SK-N-MC (cell line): ENCODE results near the gene WDR37.

Experiments used
- EZH2 ChIP-seq: fragments of 200-600 bp; sonication (generic); IDR thresholded peaks from one replicate; pipeline ENCODE4 v1.6.1; 2017; ENCODE audit warnings: antibody characterized with exemption
- POLR2AphosphoS5 ChIP-seq: IDR thresholded peaks from 2 replicates; pipeline ENCODE4 v1.6.1; 2012; ENCODE audit warnings: mild to moderate bottlenecking, low read depth, low read length, borderline replicate concordance

DNA sequence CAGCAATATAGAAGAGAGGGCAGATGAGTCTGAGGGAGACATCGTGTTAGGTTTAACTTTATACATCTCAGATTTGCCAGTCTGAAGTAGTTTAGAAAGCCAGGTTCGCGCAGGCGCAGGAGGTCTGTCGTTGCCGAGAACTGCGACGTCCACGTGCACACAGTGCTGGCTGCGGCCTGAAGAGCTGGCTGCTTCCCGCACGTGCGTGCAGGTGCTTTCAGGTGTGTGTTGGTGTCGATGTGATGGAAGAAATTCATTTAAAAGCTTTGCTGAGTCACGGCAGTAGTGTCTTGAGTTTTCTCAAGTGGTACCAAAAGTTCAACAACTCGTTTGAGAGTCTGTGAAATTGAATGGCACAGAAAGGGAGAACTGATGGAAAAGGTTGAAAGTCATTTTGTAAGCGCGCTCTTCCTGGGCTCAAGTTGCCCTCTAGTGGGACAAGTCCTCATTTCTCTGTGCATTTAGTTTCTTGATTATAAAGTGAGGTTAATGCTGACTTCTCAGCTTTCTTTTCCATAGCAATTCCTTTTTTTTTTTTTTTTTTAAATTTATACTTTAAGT, 18.6 kb downstream of the WDR37 start:
- TF ChIP-seq POLR2AphosphoS5 (no peak), EZH2 (no peak)
